ENCODE data around the gene TPM1. TPM values are rescaled to one million over a fixed set of nuclear protein-coding genes. Genes with fewer than 3 reads are reported as not detected.
A peak's percentile ranks its signal among the peaks of the same experiment; 100 is the strongest.

TPM1 gene
- total and polyA plus RNA-seq, 2 experiments from 2014 or later, result 291 to 353 TPM

- no peaks in the 10 kb centered on the region for H3K9me3 ChIP-seq (ENCODE audit: low read depth)
- no peak overlapping the region for H3K4me2 ChIP-seq
- WGBS (ENCODE audit: low lambda C conversion rate, missing lambda C conversion rate), result 89% methylated on average over 2 of the region's 2 CpGs
- TF ChIP-seq CTCF (IDR thresholded peaks at IDR 0.05; ENCODE audit: poor library complexity) (no peak), EZH2 (IDR thresholded peaks at IDR 0.05; ENCODE audit: borderline replicate concordance) (no peak), EZH2phosphoT487 (IDR thresholded peaks at IDR 0.05; ENCODE audit: low read depth, severe bottlenecking, unreplicated experiment) (no peak)
- DNase-seq (ENCODE audit: low spot score), result no peak
- no peaks in the 10 kb centered on the region for H4K20me1 ChIP-seq (ENCODE audit: insufficient read depth, poor library complexity, severe bottlenecking)
- no peak overlapping the region for H3K27ac ChIP-seq
- no peaks in the 10 kb centered on the region for H3K36me3 ChIP-seq (replicated peaks; ENCODE audit: insufficient read depth, low read depth)
- no peaks in the 10 kb centered on the region for H3K27me3 ChIP-seq
- no peaks in the 10 kb centered on the region for H3K79me2 ChIP-seq
- no peak overlapping the region for H3K4me3 ChIP-seq
- no peaks in the 10 kb centered on the region for H3K9me2 ChIP-seq (replicated peaks; ENCODE audit: insufficient read depth)
- H2AFZ ChIP-seq, result no peak overlapping the region
- peaks cover 8% of the 10 kb centered on the region for H3K4me1 ChIP-seq (ENCODE audit: insufficient read depth)
Observed at GRCh38 chr15:63004211-63004610, 38.3 kb upstream of the TPM1 start.

GRCh38 chr15:63006032-63006878 lies 36.3 kb upstream of the TPM1 start:
- Histone ChIP-seq H3K9me3 (ENCODE audit: low read depth) (no peaks in the 10 kb centered on the region), H2AFZ (no peak overlapping the region), H3K4me3 (no peak overlapping the region), H4K20me1 (ENCODE audit: insufficient read depth, poor library complexity, severe bottlenecking) (no peaks in the 10 kb centered on the region), H3K27ac (peak overlapping the region; percentile 73), H3K79me2 (no peaks in the 10 kb centered on the region), H3K36me3 (replicated peaks; ENCODE audit: insufficient read depth, low read depth) (no peaks in the 10 kb centered on the region), H3K27me3 (no peaks in the 10 kb centered on the region), H3K9me2 (replicated peaks; ENCODE audit: insufficient read depth) (no peaks in the 10 kb centered on the region), H3K4me2 (no peak overlapping the region), H3K4me1 (ENCODE audit: insufficient read depth) (no peaks in the 10 kb centered on the region)
- DNase-seq (ENCODE audit: low spot score), result peak; percentile 63
- WGBS (ENCODE audit: low lambda C conversion rate, missing lambda C conversion rate), result 40% methylated on average over 8 of the region's 8 CpGs
- no peak for TF ChIP-seq CTCF (IDR thresholded peaks at IDR 0.05; ENCODE audit: poor library complexity)
- TF ChIP-seq EZH2 (IDR thresholded peaks at IDR 0.05; ENCODE audit: borderline replicate concordance), result no peak
- no peak for TF ChIP-seq EZH2phosphoT487 (IDR thresholded peaks at IDR 0.05; ENCODE audit: low read depth, severe bottlenecking, unreplicated experiment)

GRCh38 chr15:63008333-63009049 lies 34.1 kb upstream of the TPM1 start:
- Histone ChIP-seq H3K9me3 (ENCODE audit: low read depth) (no peaks in the 10 kb centered on the region), H3K9me2 (replicated peaks; ENCODE audit: insufficient read depth) (no peaks in the 10 kb centered on the region), H3K4me1 (ENCODE audit: insufficient read depth) (peaks cover 6% of the 10 kb centered on the region), H3K36me3 (replicated peaks; ENCODE audit: insufficient read depth, low read depth) (no peaks in the 10 kb centered on the region), H3K4me3 (no peak overlapping the region), H3K27ac (no peak overlapping the region), H2AFZ (no peak overlapping the region), H3K4me2 (no peak overlapping the region), H3K79me2 (no peaks in the 10 kb centered on the region), H4K20me1 (ENCODE audit: insufficient read depth, poor library complexity, severe bottlenecking) (no peaks in the 10 kb centered on the region), H3K27me3 (no peaks in the 10 kb centered on the region)
- TF ChIP-seq CTCF (IDR thresholded peaks at IDR 0.05; ENCODE audit: poor library complexity), result no peak
- TF ChIP-seq EZH2 (IDR thresholded peaks at IDR 0.05; ENCODE audit: borderline replicate concordance), result no peak
- TF ChIP-seq EZH2phosphoT487 (IDR thresholded peaks at IDR 0.05; ENCODE audit: low read depth, severe bottlenecking, unreplicated experiment), result no peak
- DNase-seq (ENCODE audit: low spot score), result no peak
- WGBS (ENCODE audit: low lambda C conversion rate, missing lambda C conversion rate), result 98% methylated on average over 6 of the region's 6 CpGs
